Right kidney (tissue), 9 donors: ENCODE results near the gene ZNF598.
A peak's percentile ranks its signal among the peaks of the same experiment; 100 is the strongest.

Experiments used
- DNase-seq: peaks from one replicate; pipeline ENCODE4 v3.0.0-alpha.2; 2016
- long read RNA-seq, 8 donors: transcript quantifications; one replicate each; lab custom pipeline, GENCODE V29; 2026

ZNF598 gene
- long read RNA-seq, donor 1, partial matches to known transcripts = 0 of 2 reads
- long read RNA-seq, donor 1, other reads (novel, unspliced or antisense) = 0 of 2 reads
- long read RNA-seq, donor 2, partial matches to known transcripts = 0 of 2 reads
- long read RNA-seq, donor 2, other reads (novel, unspliced or antisense) = 0 of 2 reads
- long read RNA-seq, donor 3, partial matches to known transcripts = 0 of 2 reads
- long read RNA-seq, donor 3, other reads (novel, unspliced or antisense) = 0 of 2 reads
- long read RNA-seq, donor 4, partial matches to known transcripts = 0 of 3 reads
- long read RNA-seq, donor 4, other reads (novel, unspliced or antisense) = 0 of 3 reads
- long read RNA-seq, donor 5, partial matches to known transcripts = 320 of 352 reads
- long read RNA-seq, donor 5, other reads (novel, unspliced or antisense) = 29 of 352 reads
- long read RNA-seq, donor 6, partial matches to known transcripts = 0 of 4 reads
- long read RNA-seq, donor 6, other reads (novel, unspliced or antisense) = 0 of 4 reads
- long read RNA-seq, donor 7 = 0 reads
- long read RNA-seq, donor 8 = 0 reads

DNA sequence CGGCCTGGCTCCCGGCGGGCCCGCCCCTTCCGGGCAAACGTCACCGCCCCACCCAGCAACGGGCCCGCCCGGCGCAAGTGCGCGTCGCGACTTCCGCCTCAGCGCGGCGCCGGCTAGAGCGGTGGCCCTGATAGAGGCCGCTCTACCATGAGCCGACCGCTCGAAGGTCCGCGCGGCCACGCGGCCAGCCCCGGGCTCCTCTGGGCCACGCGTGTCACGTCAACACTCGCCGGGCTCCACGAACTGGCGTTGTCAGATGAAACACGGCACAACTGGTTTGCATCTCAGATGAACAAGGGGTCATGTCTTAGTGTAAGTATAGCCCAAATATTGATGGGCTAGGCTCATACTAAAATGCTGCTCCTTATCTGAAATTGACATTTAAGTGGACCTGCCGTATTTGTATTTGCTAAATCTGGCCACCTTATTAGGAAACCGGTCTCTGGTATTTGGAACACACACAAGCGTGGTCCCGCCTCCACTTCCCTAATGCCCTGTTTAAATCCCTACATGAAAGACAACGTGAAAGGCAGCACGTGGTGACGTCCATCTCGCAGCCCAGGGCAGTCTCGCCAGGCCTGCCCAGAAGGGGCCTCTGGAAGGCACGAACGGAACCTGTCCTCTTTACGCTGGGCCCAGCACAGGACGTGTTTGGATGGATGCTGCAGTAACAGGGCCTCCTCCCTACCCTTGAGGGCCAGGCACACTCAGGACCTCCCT lies at the start of gene ZNF598:
ZNF598 (minus strand) TSS at position 31 of the 720 bp plus-strand sequence.
- DNase-seq = peak; percentile 81

DNA sequence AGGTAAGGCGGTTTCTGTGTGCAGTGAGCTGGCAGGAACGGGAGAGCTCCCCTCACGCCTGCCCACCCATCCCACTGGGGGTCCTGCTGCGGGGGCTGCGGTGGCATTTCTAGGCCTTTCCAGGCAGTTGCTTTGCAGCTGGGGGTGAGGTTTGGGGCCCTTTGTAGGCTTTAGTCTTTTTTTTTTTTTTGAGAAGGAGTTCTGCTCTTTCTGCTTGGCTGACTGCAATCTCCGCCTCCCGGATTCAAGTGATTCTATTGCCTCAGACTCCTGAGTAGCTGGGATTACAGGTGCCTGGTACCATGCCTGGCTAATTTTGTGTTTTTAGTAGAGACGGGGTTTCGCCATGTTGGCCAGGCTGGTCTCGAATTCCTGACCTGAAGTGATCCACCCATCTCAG lies 49.3 kb upstream of the ZNF598 start:
- DNase-seq = peak; percentile 58

GRCh38 chr16:2058420-2058819 lies 48.8 kb upstream of the ZNF598 start:
- peak; percentile 67 for DNase-seq

DNA sequence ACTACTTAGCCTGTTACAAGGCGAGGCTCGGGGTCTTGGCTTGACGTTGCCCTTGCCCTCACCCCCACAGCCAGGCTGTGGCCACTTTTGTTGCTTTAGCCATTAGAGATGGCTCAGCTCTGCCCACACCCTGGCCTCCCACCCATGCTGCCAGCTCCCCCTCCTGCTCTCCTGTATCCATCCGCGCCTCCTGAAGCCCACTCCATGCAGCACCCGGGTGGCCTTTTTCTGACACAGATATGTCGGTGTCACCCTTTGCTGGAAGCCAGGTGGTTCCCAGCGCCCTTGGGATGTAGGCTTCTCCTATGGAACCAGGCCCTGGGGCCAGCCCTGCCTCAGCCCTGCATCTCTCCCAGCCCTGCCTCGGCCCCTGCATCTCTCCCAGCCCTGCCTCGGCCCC lies 47.8 kb upstream of the ZNF598 start:
- no peak for DNase-seq

DNA sequence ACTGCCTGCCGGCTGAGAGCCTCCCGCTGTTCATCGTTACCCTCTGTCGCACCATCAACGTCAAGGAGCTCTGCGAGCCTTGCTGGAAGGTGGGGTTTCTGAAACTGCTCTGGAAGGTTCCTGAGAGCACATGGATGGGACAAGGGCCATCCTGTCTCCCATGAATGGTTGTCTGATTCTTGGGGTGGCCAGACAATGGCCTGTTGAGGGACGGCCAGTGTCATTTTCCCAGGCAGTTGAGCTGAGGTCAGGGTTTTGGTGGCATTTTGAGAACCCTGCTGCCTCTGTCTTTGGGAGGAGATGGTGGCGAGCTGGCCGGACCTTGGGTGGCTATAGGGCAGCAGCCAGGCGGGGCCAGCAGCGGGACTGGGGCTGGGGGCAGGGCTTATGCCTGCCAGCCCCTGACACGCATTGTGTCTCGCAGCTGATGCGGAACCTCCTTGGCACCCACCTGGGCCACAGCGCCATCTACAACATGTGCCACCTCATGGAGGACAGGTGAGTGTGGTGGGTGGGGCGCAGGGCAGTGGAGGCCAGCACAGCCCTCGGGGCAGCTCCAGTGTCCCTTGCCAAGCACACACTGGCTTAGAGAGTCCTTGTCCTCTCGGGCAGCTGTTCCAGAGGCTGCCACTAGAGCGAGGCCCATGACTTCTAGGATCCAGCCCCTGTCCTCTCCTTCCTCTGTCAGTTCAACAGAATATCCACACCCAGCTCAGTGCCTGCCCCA lies 47.2 kb upstream of the ZNF598 start:
- no peak for DNase-seq

DNA sequence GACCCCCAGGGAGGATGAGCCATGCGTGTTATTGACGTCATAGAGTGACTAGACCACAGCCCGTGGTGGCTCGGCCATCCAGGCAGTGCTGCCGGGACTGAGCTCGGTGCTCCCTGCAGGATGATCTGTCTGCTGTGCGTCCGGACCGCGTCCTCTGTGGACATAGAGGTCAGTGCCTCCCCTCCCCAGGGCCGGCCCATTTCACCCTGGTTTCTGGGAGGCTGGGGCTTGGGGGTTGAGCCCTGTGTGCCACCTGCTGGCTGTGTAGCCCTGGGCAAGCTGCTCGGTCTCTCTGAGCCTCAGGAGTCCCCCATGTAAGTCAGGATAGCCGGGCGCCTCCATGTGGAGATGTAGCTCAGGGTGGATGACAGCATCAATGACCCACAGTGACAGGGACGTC lies 46.5 kb upstream of the ZNF598 start:
- DNase-seq = no peak

- no peak for DNase-seq
These were observed 45.1 kb upstream of the ZNF598 start for GRCh38 chr16:2054543-2055245.

GRCh38 chr16:2053897-2054296 lies 44.3 kb upstream of the ZNF598 start:
- DNase-seq = no peak

GRCh38 chr16:2053211-2053610 lies 43.6 kb upstream of the ZNF598 start:
- DNase-seq = no peak

- DNase-seq = no peak
These were observed 38.5 kb upstream of the ZNF598 start for GRCh38 chr16:2048116-2048543.

DNA sequence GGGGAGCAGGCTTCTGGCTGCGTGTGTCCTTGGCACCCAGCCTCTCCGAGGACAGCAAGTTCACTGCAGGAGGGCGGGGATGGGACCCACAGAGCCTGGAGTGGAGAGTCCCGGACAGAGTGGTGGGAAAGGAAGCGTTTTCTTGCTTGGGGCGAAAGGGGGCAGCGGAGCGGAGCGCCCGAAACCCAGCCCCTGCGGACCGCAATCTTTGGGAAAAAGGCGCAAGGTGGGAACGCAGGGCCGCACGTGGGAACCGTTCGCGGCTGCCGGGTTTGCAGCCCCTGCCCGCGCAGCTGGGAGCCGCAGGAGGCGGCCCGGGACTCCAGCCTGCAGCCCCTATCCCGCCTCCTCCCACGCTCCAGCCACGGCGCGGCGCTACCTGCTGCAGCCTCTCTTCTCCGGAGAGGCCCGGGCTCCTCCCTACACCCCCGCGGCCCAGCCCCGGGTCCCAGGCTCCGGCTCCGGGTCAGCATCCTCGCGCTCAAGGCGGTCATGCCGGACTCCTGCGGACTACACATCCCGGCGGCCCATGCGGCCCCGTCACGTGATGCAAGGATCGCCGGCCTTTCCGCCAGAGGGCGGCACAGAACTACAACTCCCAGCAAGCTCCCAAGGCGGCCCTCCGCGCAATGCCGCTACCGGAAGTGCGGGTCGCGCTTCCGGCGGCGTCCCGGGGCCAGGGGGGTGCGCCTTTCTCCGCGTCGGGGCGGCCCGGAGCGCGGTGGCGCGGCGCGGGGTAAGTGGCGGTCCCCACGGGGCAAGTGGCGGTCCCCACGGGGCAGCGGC lies 37.9 kb upstream of the ZNF598 start, which contains the start of the genes NTHL1 and TSC2:
NTHL1 (minus strand) TSS at position 505 of the 786 bp plus-strand sequence; CDS start at position 494, 11 bp downstream.
TSC2 (plus strand) TSS at position 656 of the 786 bp plus-strand sequence. CDS start 631 bp downstream, outside the sequence.
- peak; percentile 93 for DNase-seq

DNA sequence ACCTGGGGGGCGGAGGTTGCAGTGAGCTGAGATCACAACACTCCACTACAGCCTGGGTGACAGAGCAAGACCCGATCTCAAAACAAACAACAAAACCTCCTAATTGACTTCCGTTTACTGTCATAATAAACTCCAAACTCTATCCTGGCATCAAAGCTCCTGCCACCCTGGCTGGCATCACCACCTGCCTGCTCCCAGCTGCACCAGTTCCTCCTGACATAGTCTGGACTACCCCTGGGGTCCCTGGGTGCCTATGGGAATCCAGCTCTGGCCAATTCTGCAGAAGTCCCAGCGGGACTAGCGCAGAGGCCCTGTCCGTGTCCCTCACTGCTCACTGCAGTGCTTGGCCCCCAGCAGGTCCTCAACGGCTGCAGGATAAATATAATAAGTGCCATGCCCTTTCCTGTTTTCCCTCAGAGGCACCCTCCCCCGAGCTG lies 37.3 kb upstream of the ZNF598 start:
- no peak for DNase-seq

GRCh38 chr16:2045965-2046892 lies 36.6 kb upstream of the ZNF598 start:
- no peak for DNase-seq

- no peak for DNase-seq
These were observed 34.9 kb upstream of the ZNF598 start for GRCh38 chr16:2044541-2044940.

- DNase-seq = no peak
These were observed 34.2 kb upstream of the ZNF598 start for GRCh38 chr16:2043667-2044451.

- DNase-seq = no peak
These were observed 33.5 kb upstream of the ZNF598 start for GRCh38 chr16:2042986-2043666.

GRCh38 chr16:2042171-2042985 lies 32.8 kb upstream of the ZNF598 start:
- no peak for DNase-seq
